H9 (cell line): ENCODE data around the gene LRP2BP. TPM values are rescaled to one million over a fixed set of nuclear protein-coding genes. Genes with fewer than 3 reads are reported as not detected.

Experiments used
- DNase-seq: peaks from one replicate; pipeline ENCODE4 v3.0.0-alpha.2; 2017
- H2AFZ ChIP-seq: one replicate; pipeline ENCODE4 v1.6.1; 2013; ENCODE audit warnings: mild to moderate bottlenecking, low read length, control low read depth, moderate library complexity
- H2AK5ac ChIP-seq: 2 replicates; pipeline ENCODE4 v1.6.1; 2013; ENCODE audit warnings: low read length, control low read depth, mixed read lengths; ENCODE audit not compliant: insufficient read length
- H2BK120ac ChIP-seq: one replicate; pipeline ENCODE4 v1.6.1; 2013; ENCODE audit warnings: low read depth, mild to moderate bottlenecking, low read length, control low read depth, inconsistent platforms; ENCODE audit not compliant: poor library complexity, severe bottlenecking
- H2BK12ac ChIP-seq: 2 replicates; pipeline ENCODE4 v1.6.1; 2013; ENCODE audit warnings: low read length, control low read depth, mixed read lengths, low read depth; ENCODE audit not compliant: insufficient read length
- H2BK15ac ChIP-seq: 2 replicates; pipeline ENCODE4 v1.6.1; 2013; ENCODE audit warnings: low read depth, low read length, control low read depth
- H2BK20ac ChIP-seq: one replicate; pipeline ENCODE4 v1.6.1; 2013; ENCODE audit warnings: low read depth, mild to moderate bottlenecking, low read length, control low read depth, inconsistent platforms; ENCODE audit not compliant: poor library complexity, severe bottlenecking
- H2BK5ac ChIP-seq: 2 replicates; pipeline ENCODE4 v1.6.1; 2013; ENCODE audit warnings: low read length, control low read depth, mixed read lengths; ENCODE audit not compliant: insufficient read length
- H3K14ac ChIP-seq: 2 replicates; pipeline ENCODE4 v1.6.1; 2013; ENCODE audit warnings: low read length, control low read depth; ENCODE audit not compliant: insufficient read depth
- H3K18ac ChIP-seq: 2 replicates; pipeline ENCODE4 v1.6.1; 2013; ENCODE audit warnings: low read depth, mild to moderate bottlenecking, mixed read lengths, low read length, control low read depth; ENCODE audit not compliant: insufficient read length
- H3K23ac ChIP-seq: 2 replicates; pipeline ENCODE4 v1.6.1; 2013; ENCODE audit warnings: low read length, control low read depth, mixed read lengths, low read depth; ENCODE audit not compliant: insufficient read length
- H3K23me2 ChIP-seq: 2 replicates; pipeline ENCODE4 v1.6.1; 2013; ENCODE audit warnings: low read depth, mild to moderate bottlenecking, mixed read lengths, low read length, control low read depth; ENCODE audit not compliant: insufficient read length, poor library complexity, severe bottlenecking
- H3K27ac ChIP-seq: 2 replicates; pipeline ENCODE4 v1.5.1; 2013; ENCODE audit warnings: low read length, control low read depth, mixed read lengths, low read depth; ENCODE audit not compliant: insufficient read length
- H3K27me3 ChIP-seq: 2 replicates; pipeline ENCODE4 v1.6.1; 2013; ENCODE audit warnings: low read length, control low read depth, inconsistent platforms; ENCODE audit not compliant: insufficient read depth
- H3K4ac ChIP-seq: 2 replicates; pipeline ENCODE4 v1.6.1; 2013; ENCODE audit warnings: low read depth, mild to moderate bottlenecking, control low read depth, inconsistent platforms, low read length, moderate library complexity
- H3K4me1 ChIP-seq: 2 replicates; pipeline ENCODE4 v1.6.1; 2013; ENCODE audit warnings: low read length, control low read depth, inconsistent platforms; ENCODE audit not compliant: insufficient read depth
- H3K4me2 ChIP-seq: 2 replicates; pipeline ENCODE4 v1.6.1; 2013; ENCODE audit warnings: low read length, control low read depth, mixed read lengths; ENCODE audit not compliant: insufficient read length, insufficient read depth
- H3K56ac ChIP-seq: 2 replicates; pipeline ENCODE4 v1.6.1; 2013; ENCODE audit warnings: low read depth, mild to moderate bottlenecking, mixed read lengths, low read length, control low read depth; ENCODE audit not compliant: insufficient read length
- H3K79me1 ChIP-seq: 2 replicates; pipeline ENCODE4 v1.6.1; 2013; ENCODE audit warnings: low read depth, mild to moderate bottlenecking, moderate library complexity, low read length, control low read depth, inconsistent platforms; ENCODE audit not compliant: insufficient read depth, poor library complexity, severe bottlenecking
- H3K79me2 ChIP-seq: 2 replicates; pipeline ENCODE4 v1.6.1; 2013; ENCODE audit warnings: low read length, control low read depth, inconsistent platforms; ENCODE audit not compliant: insufficient read depth
- H3K9ac ChIP-seq: 2 replicates; pipeline ENCODE4 v1.6.1; 2013; ENCODE audit warnings: low read length, control low read depth, mixed read lengths; ENCODE audit not compliant: insufficient read length; ENCODE audit errors: extremely low read depth
- H3K9me3 ChIP-seq: one replicate; pipeline ENCODE4 v1.6.1; 2013; ENCODE audit warnings: low read depth, low read length, inconsistent platforms; ENCODE audit not compliant: control insufficient read depth
- H3T11ph ChIP-seq: one replicate; pipeline ENCODE4 v1.6.1; 2013; ENCODE audit warnings: mild to moderate bottlenecking, low read length, control low read depth, inconsistent platforms
- H4K20me1 ChIP-seq: one replicate; pipeline ENCODE4 v1.6.1; 2013; ENCODE audit not compliant: control insufficient read depth, insufficient read length, insufficient read depth
- H4K5ac ChIP-seq: 2 replicates; pipeline ENCODE4 v1.6.1; 2013; ENCODE audit warnings: low read depth, mild to moderate bottlenecking, mixed read lengths, low read length, control low read depth; ENCODE audit not compliant: insufficient read length
- H4K8ac ChIP-seq: replicated peaks from 2 replicates; pipeline ENCODE4 v1.6.1; 2013; ENCODE audit warnings: low read length, control low read depth, mixed read lengths, low read depth; ENCODE audit not compliant: insufficient read length
- H4K91ac ChIP-seq: 2 replicates; pipeline ENCODE4 v1.6.1; 2013; ENCODE audit warnings: low read depth, mild to moderate bottlenecking, moderate library complexity, mixed read lengths, low read length, control low read depth; ENCODE audit not compliant: insufficient read length
- H3K27ac Mint-ChIP-seq, 3 experiments: 2 replicates in 2 of 3; 3 replicates in 1 of 3; pipeline ENCODE4 v1.8.0; 2020 to 2021; ENCODE audit warnings: mixed read lengths in 3 of 3, mild to moderate bottlenecking in 1 of 3, moderate library complexity in 1 of 3
- H3K27me3 Mint-ChIP-seq: 2 replicates; pipeline ENCODE4 v1.8.0; 2021; ENCODE audit warnings: low read depth, mild to moderate bottlenecking, moderate library complexity, mixed read lengths
- H3K36me3 Mint-ChIP-seq, 3 experiments: 2 replicates in 2 of 3; 3 replicates in 1 of 3; pipeline ENCODE4 v1.8.0; 2020 to 2021; ENCODE audit warnings: low read depth in 3 of 3, mixed read lengths in 3 of 3; ENCODE audit not compliant: insufficient read depth in 1 of 3
- H3K4me1 Mint-ChIP-seq, 2 experiments: 2 replicates each; pipeline ENCODE4 v1.8.0; 2020; ENCODE audit warnings: mixed read lengths in 2 of 2
- H3K4me3 Mint-ChIP-seq, 2 experiments: 2 replicates in 1 of 2; 3 replicates in 1 of 2; pipeline ENCODE4 v1.8.0; 2020 to 2021; ENCODE audit warnings: mild to moderate bottlenecking in 2 of 2, mixed read lengths in 2 of 2, moderate library complexity in 1 of 2
- H3K9me3 Mint-ChIP-seq, 2 experiments: 2 replicates in 1 of 2; 3 replicates in 1 of 2; pipeline ENCODE4 v1.8.0; 2020; ENCODE audit warnings: mild to moderate bottlenecking in 2 of 2, mixed read lengths in 2 of 2, moderate library complexity in 1 of 2
- CTCF ChIP-seq: fragments of 200-600 bp; sonication (generic); conservative IDR thresholded peaks from 3 replicates; pipeline ENCODE4 v1.8.0; 2021; ENCODE audit warnings: antibody characterized with exemption, mild to moderate bottlenecking
- WGBS: extraction: QIAGEN DNeasy Blood & Tissue Kit; methylation state at CpG from one replicate; pipeline ENCODE4 v1.1.7; 2013; ENCODE audit warnings: missing lambda C conversion rate, low lambda C conversion rate, mixed read lengths; ENCODE audit not compliant: insufficient read length; ENCODE audit errors: extremely low coverage; 5-methylcytosine and 5-hydroxymethylcytosine counted together
- total RNA-seq: library from RNA; stranded (reverse); gene quantifications from 2 replicates; pipeline ENCODE4 v1.2.1, GENCODE V29; 2021

Gene LRP2BP
- total RNA-seq, 1 experiment from 2014 or later, result 0.46 TPM

GRCh38 chr4:185379326-185380295, 16.1 kb downstream of the LRP2BP start:
- H3K27ac Mint-ChIP-seq, result peak overlapping the region in 1 of 3 experiments; percentile 52; a peak in 1 of 7 replicates
- Histone ChIP-seq H4K5ac (no peak overlapping the region), H2AFZ (no peak overlapping the region), H3K9ac (no peak overlapping the region), H2BK12ac (no peak overlapping the region), H3K18ac (no peak overlapping the region), H2BK20ac (no peak overlapping the region), H2AK5ac (no peak overlapping the region), H3K27ac (no peak overlapping the region), H3K23ac (no peak overlapping the region), H3K4ac (no peak overlapping the region), H4K20me1 (no peaks in the 10 kb centered on the region), H3K9me3 (no peaks in the 10 kb centered on the region), H3K56ac (no peak overlapping the region), H2BK5ac (no peak overlapping the region), H3K79me1 (no peaks in the 10 kb centered on the region), H4K8ac (no peak overlapping the region), H3K79me2 (no peaks in the 10 kb centered on the region), H3K23me2 (no peaks in the 10 kb centered on the region), H2BK120ac (no peak overlapping the region), H3K14ac (no peak overlapping the region), H2BK15ac (no peak overlapping the region), H4K91ac (no peak overlapping the region), H3K4me1 (no peaks in the 10 kb centered on the region), H3T11ph (no peak overlapping the region), H3K4me2 (no peak overlapping the region), H3K27me3 (no peaks in the 10 kb centered on the region)
- no peak for DNase-seq
- peaks cover 3 to 18% (median 18%) of the 10 kb centered on the region in 3 experiments; a peak in 6 of 7 replicates for H3K36me3 Mint-ChIP-seq
- H3K4me3 Mint-ChIP-seq, result no peak overlapping the region
- WGBS, result no CpG with 5 or more reads among the region's 13 CpGs
- H3K9me3 Mint-ChIP-seq, result peaks cover 5 to 8% of the 10 kb centered on the region in 2 experiments; a peak in 4 of 5 replicates
- H3K27me3 Mint-ChIP-seq, result no peaks in the 10 kb centered on the region
- TF ChIP-seq CTCF, result no peak
- peaks cover 14 to 15% of the 10 kb centered on the region in 2 experiments for H3K4me1 Mint-ChIP-seq
